SK-N-SH treated with all-trans-retinoic acid at 6 μM for 48 hours (cell line): Measurements from ENCODE around the gene ABTB1.

ENCODE experiments used
- ATAC-seq: fragments of 200-7000 bp; cut with Tn5 transposase; 3 replicates; pipeline ENCODE4 v1.9.1; 2020; ENCODE audit warnings: mild to moderate bottlenecking, moderate library complexity
- ARNTL ChIP-seq: fragments of 450-650 bp; formaldehyde crosslinking; IDR thresholded peaks from 2 replicates; pipeline ENCODE4 v1.5.0; 2020; ENCODE audit warnings: low read depth, mild to moderate bottlenecking, moderate library complexity, borderline replicate concordance
- BACH2 ChIP-seq: fragments of 250-450 bp; sonication (Bioruptor Pico); IDR thresholded peaks from 2 replicates; pipeline ENCODE4 v1.9.0; 2021; ENCODE audit warnings: mild to moderate bottlenecking, borderline replicate concordance
- CREB5 ChIP-seq: fragments of 250-450 bp; sonication (Bioruptor Pico); IDR thresholded peaks from 2 replicates; pipeline ENCODE4 v1.5.1; 2020; ENCODE audit warnings: low read depth, mild to moderate bottlenecking, moderate library complexity
- CSDC2 ChIP-seq: fragments of 250-450 bp; sonication (Bioruptor Pico); IDR thresholded peaks from 2 replicates; pipeline ENCODE4 v1.5.0; 2020; ENCODE audit warnings: mild to moderate bottlenecking, moderate library complexity
- CSRNP3 ChIP-seq: fragments of 250-450 bp; sonication (Bioruptor Pico); IDR thresholded peaks from 2 replicates; pipeline ENCODE4 v1.5.1; 2021; ENCODE audit warnings: mild to moderate bottlenecking, moderate library complexity
- ESRRG ChIP-seq: fragments of 250-450 bp; sonication (Bioruptor Pico); IDR thresholded peaks from 2 replicates; pipeline ENCODE4 v1.6.1; 2021; ENCODE audit warnings: mild to moderate bottlenecking
- ISL1 ChIP-seq: fragments of 250-450 bp; sonication (Bioruptor Pico); IDR thresholded peaks from 2 replicates; pipeline ENCODE4 v2.1.2; 2022; ENCODE audit warnings: mild to moderate bottlenecking, moderate library complexity
- PATZ1 ChIP-seq: fragments of 250-450 bp; sonication (Bioruptor Pico); IDR thresholded peaks from 2 replicates; pipeline ENCODE4 v1.8.0; 2020; ENCODE audit warnings: mild to moderate bottlenecking, moderate library complexity, borderline replicate concordance
- POU6F1 ChIP-seq: fragments of 250-450 bp; sonication (Bioruptor Pico); IDR thresholded peaks from 2 replicates; pipeline ENCODE4 v1.8.0; 2021; ENCODE audit warnings: low read depth, mild to moderate bottlenecking, moderate library complexity, borderline replicate concordance
- PPARA ChIP-seq: fragments of 250-450 bp; sonication (Bioruptor Pico); IDR thresholded peaks from 2 replicates; pipeline ENCODE4 v1.5.0; 2020; ENCODE audit warnings: mild to moderate bottlenecking, borderline replicate concordance
- RARB ChIP-seq: fragments of 250-450 bp; sonication (Bioruptor Pico); IDR thresholded peaks from 2 replicates; pipeline ENCODE4 v1.8.0; 2021; ENCODE audit warnings: mild to moderate bottlenecking, moderate library complexity
- SNAI2 ChIP-seq: fragments of 250-450 bp; sonication (Bioruptor Pico); IDR thresholded peaks from 2 replicates; pipeline ENCODE4 v1.5.0; 2020; ENCODE audit warnings: mild to moderate bottlenecking, moderate library complexity
- TCF4 ChIP-seq: fragments of 250-450 bp; sonication (Bioruptor Pico); IDR thresholded peaks from 2 replicates; pipeline ENCODE4 v1.8.0; 2021; ENCODE audit warnings: mild to moderate bottlenecking, moderate library complexity, borderline replicate concordance
- TSHZ2 ChIP-seq: fragments of 250-450 bp; sonication (Bioruptor Pico); IDR thresholded peaks from 2 replicates; pipeline ENCODE4 v1.5.0; 2020; ENCODE audit warnings: mild to moderate bottlenecking, moderate library complexity
- ZFP3 ChIP-seq: fragments of 250-450 bp; sonication (Bioruptor Pico); IDR thresholded peaks from 2 replicates; pipeline ENCODE4 v1.5.0; 2020; ENCODE audit warnings: mild to moderate bottlenecking, moderate library complexity
- ZFP30 ChIP-seq: fragments of 450-650 bp; formaldehyde crosslinking; IDR thresholded peaks from 2 replicates; pipeline ENCODE4 v1.5.0; 2022; ENCODE audit warnings: mild to moderate bottlenecking, moderate library complexity
- ZNF70 ChIP-seq: fragments of 450-650 bp; formaldehyde crosslinking; IDR thresholded peaks from 2 replicates; pipeline ENCODE4 v1.5.0; 2020; ENCODE audit warnings: mild to moderate bottlenecking, moderate library complexity
- ZNF8 ChIP-seq: fragments of 450-650 bp; formaldehyde crosslinking; IDR thresholded peaks from 2 replicates; pipeline ENCODE4 v1.5.0; 2020; ENCODE audit warnings: mild to moderate bottlenecking, moderate library complexity

ABTB1 gene

DNA sequence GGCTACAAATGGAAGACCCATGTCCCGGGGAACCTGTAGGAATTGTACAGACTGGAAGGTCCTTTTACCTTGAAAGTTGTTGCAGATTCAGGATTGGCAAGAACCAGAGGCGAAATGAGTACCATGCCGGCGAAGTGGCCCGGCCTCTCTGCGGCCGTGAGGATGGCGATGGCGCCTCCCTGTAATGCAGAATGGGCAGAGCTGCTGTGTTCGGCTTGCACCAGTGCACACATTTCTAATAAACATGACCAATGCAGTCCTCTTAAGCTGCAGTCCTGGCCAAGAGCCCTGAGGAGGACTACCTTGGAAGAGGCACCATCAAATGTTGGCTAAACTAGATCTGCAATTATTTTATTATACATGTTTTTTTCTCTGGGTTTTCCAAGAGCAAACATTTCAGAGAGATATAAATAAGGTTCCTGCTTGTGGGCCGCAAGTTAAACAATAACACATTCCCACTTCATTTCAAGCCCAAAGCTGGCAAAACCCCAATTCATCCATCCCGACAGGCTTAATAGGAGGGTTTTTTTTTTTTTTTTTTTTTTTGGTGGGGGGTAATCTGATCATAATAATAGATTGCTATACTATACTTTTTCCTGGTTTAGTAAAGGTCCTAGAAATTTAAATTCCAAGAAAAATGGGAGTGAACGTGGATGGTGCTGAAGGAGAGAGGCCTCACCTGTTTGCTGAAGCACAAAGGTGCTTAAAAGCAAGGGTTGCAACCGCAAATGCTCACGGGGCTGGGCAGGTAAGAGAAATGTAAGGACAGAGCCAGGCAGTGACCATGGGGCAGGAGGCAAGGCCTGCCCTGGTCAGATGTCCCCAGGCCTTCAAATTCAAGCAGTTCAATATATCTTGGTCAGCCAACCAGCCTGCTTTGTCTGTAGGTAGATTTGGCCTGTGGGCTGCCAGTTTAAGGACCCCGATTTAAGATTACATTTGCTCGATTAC, 48.5 kb downstream of the ABTB1 start:
- no peak for ATAC-seq
- TF ChIP-seq CSRNP3 (CRISPR knock-in tag) (no peak), ZNF8 (CRISPR knock-in tag) (no peak), POU6F1 (no peak), ARNTL (CRISPR knock-in tag) (no peak)
- TF ChIP-seq, all 23 proteins: peak for 0

DNA sequence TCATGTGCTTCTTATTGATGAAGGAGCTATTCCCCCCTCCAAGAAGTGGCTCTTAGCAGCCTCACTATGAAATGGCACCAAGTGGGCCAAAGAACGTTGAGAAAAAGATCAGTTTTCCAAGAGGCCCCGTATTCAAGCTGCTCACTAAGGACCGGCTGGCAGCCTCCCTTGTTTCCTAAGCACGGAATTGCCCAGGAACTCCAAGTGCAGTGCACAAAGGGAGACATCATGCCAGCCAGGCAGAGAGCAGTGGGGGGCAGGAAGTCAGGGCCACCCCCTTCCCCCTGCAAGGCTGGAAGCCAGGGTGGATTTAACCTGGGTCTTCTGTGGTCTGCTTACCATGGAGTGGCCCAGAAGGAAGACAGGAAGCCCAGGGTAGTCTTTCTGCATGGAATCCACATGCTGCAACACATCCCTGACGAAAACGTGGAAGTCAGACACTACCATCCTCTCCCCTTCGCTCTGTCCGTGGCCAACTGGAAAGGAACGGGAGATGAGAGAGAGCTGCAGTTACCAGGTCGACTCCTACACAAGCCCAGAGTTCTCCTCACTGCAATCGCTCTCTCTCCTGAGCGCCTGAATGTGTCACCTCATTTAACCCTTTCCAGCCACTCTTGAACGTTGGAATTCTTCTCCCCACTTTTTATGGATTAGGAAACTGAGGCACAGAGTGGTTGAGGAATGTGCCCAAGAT, 49.5 kb downstream of the ABTB1 start:
- ATAC-seq = no peak
- TF ChIP-seq TCF4 (CRISPR knock-in tag) (no peak), ZFP30 (no peak), SNAI2 (no peak)
- TF ChIP-seq, all 23 proteins: peak for 0

DNA sequence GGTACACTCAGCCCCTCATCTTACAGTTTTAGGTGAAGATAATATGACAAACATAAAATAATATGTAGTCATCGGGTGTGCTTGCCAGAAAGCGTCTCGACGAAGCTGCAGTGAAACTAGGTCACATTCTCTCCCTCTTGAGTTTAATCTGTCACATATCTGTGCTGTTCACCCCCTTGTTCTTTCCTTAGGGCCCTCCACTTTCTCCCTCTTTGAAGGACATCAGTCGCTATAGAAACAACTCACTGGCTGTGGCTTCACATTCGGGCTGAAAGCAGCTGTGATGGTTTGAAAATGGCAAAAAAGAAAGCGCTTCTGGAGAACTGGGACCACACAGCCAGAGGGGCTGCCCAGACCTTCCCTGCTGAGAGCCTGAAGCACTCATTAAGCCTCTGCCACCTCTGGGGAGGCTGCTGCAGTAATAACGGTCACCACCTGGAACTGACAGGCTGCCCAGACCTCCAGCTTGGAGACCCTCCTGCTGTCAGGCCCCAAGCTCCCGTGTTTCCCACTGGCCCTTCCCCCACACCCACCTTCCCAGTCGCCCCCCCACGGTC, 50.3 kb downstream of the ABTB1 start:
- TF ChIP-seq CREB5 (CRISPR knock-in tag) = no peak
- no peak for TF ChIP-seq PATZ1 (CRISPR knock-in tag)
- no peak for TF ChIP-seq PPARA
- TF ChIP-seq CSRNP3 (CRISPR knock-in tag) = no peak
- no peak for TF ChIP-seq BACH2 (CRISPR knock-in tag)
- no peak for TF ChIP-seq ZNF70
- no peak for TF ChIP-seq ZFP30
- no peak for TF ChIP-seq ZFP3 (CRISPR knock-in tag)
- ATAC-seq = no peak

DNA sequence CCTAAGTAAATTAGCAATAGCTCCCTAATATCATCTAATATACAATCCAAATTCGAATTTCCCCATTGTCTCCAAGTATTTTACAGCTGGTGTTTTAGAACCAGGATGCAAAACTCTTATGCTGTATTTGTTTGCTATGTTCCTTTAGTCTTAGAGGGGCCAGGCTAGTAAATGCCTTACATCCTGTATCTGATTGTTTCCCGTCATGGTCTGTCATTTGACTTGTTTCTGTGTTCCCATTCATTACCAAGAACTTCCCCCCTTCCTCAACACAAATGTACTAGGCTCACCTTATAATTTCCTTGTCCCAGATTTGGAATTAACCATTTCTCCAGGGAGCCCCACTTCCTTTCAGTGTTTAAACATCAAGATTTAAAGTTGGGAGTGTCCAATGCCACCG, 54.1 kb downstream of the ABTB1 start:
- ATAC-seq = no peak
- no peak for TF ChIP-seq CSDC2
- no peak for TF ChIP-seq PPARA
- no peak for TF ChIP-seq ZFP30
- TF ChIP-seq BACH2 (CRISPR knock-in tag) = no peak
- no peak for TF ChIP-seq SNAI2
- TF ChIP-seq TSHZ2 (CRISPR knock-in tag) = no peak
- no peak for TF ChIP-seq ZNF70
- no peak for TF ChIP-seq PATZ1 (CRISPR knock-in tag)
- TF ChIP-seq RARB (CRISPR knock-in tag) = no peak
- TF ChIP-seq ESRRG (CRISPR knock-in tag) = no peak
- TF ChIP-seq ZFP3 (CRISPR knock-in tag) = no peak
- no peak for TF ChIP-seq ARNTL (CRISPR knock-in tag)
- TF ChIP-seq ZNF8 (CRISPR knock-in tag) = no peak
- TF ChIP-seq CSRNP3 (CRISPR knock-in tag) = no peak
- TF ChIP-seq ISL1 (CRISPR knock-in tag) = no peak
